Panc1 (cell line): Measurements from ENCODE around the gene LDB3. TPM values are rescaled to one million over a fixed set of nuclear protein-coding genes. Genes with fewer than 3 reads are reported as not detected.

ENCODE experiments used
- ATAC-seq: fragments of 200-7000 bp; cut with Tn5 transposase; 2 replicates; pipeline ENCODE4 v1.9.1; 2020; ENCODE audit warnings: mild to moderate bottlenecking, moderate library complexity
- BruUV-seq: library from RNA; stranded (reverse); fragments of 400-500 nt; replicated peaks from 2 replicates; lab custom pipeline; 2021; lab: Mats Ljungman, UMichigan
- CTCF ChIA-PET: fragments of 300-600 bp; sonication (Branson Sonifier 250); formaldehyde crosslinking; loops from one replicate; lab custom pipeline; 2022; ENCODE audit warnings: antibody characterized with exemption; lab: Charles Lee
- POLR2A ChIA-PET: fragments of 300-600 bp; sonication (Branson Sonifier 250); formaldehyde crosslinking; loops from one replicate; lab custom pipeline; 2022; ENCODE audit warnings: antibody characterized with exemption; lab: Charles Lee
- DNase-seq: peaks from one replicate; pipeline ENCODE4 v3.0.0-alpha.2; 2010; ENCODE audit warnings: low read depth, low spot score
- H3K27ac ChIP-seq: 2 replicates; pipeline ENCODE4 v1.5.1; 2011; ENCODE audit warnings: mild to moderate bottlenecking, low read length, inconsistent platforms
- H3K27me3 ChIP-seq: fragments of 200-500 bp; sonication (Bioruptor generic); 2 replicates; pipeline ENCODE4 v1.6.0; 2014; ENCODE audit warnings: low read length, inconsistent platforms; ENCODE audit not compliant: control insufficient read depth, insufficient read depth
- H3K36me3 ChIP-seq: fragments of 200-500 bp; sonication (Bioruptor generic); 2 replicates; pipeline ENCODE4 v1.5.1; 2014; ENCODE audit warnings: inconsistent platforms, mild to moderate bottlenecking, low read length, moderate library complexity; ENCODE audit not compliant: control insufficient read depth, insufficient read depth
- H3K4me1 ChIP-seq: 2 replicates; pipeline ENCODE4 v1.5.1; 2011; ENCODE audit warnings: inconsistent platforms, mild to moderate bottlenecking, low read length, moderate library complexity; ENCODE audit not compliant: control insufficient read depth, insufficient read depth
- H3K4me3 ChIP-seq, 2 experiments: 2 replicates each; pipeline ENCODE4 v1.5.1; 2011 to 2012; ENCODE audit warnings: low read depth in 2 of 2, low read length in 2 of 2, mild to moderate bottlenecking in 2 of 2, inconsistent platforms in 1 of 2, moderate library complexity in 1 of 2
- H3K9me3 ChIP-seq: fragments of 200-500 bp; sonication (Bioruptor generic); 2 replicates; pipeline ENCODE4 v1.5.1; 2014; ENCODE audit warnings: low read depth, mild to moderate bottlenecking, inconsistent platforms, low read length, moderate library complexity; ENCODE audit not compliant: control insufficient read depth, insufficient read depth
- POLR2AphosphoS5 ChIP-seq: IDR thresholded peaks from 2 replicates; pipeline ENCODE4 v1.6.1; 2012; ENCODE audit warnings: mild to moderate bottlenecking, low read depth, low read length, moderate library complexity
- REST ChIP-seq, 2 experiments: IDR thresholded peaks; 2 replicates each; pipeline ENCODE4 v1.6.1; 2011 to 2012; ENCODE audit warnings: low read depth in 2 of 2, control low read depth in 1 of 2, low read length in 1 of 2, mild to moderate bottlenecking in 1 of 2, moderate library complexity in 1 of 2; ENCODE audit not compliant: insufficient read depth in 1 of 2
- SIN3A ChIP-seq: IDR thresholded peaks from 2 replicates; pipeline ENCODE4 v1.6.1; 2012; ENCODE audit warnings: low read depth, mild to moderate bottlenecking, low read length, moderate library complexity, borderline replicate concordance; ENCODE audit not compliant: insufficient read depth
- TCF7L2 ChIP-seq: IDR thresholded peaks from 2 replicates; pipeline ENCODE4 v1.6.1; 2011; ENCODE audit warnings: mild to moderate bottlenecking, low read depth, low read length, inconsistent platforms
- in situ Hi-C: cut with HindIII; loops from 2 replicates; pipeline ENCODE4 v1.10.0; 2016; ENCODE audit warnings: low sequenced_read_pairs, low pct_unique_long_range_greater_than_20kb
- intact Hi-C: fragments of 100-400 bp; cut with micrococcal nuclease; formaldehyde crosslinking; loops from one replicate; pipeline ENCODE4 v1.10.0; 2022; ENCODE audit not compliant: unreplicated experiment
- total RNA-seq: library from RNA; stranded (reverse); gene quantifications from one replicate; pipeline ENCODE4 v1.2.1, GENCODE V29; 2021; ENCODE audit not compliant: unreplicated experiment
- TF ChIP-seq, protein P1 (sequence below): fragments of 450-650 bp; IDR thresholded peaks from 2 replicates; pipeline ENCODE4 v1.5.1; 2017; ENCODE audit warnings: mild to moderate bottlenecking

The LDB3 gene
- total RNA-seq, 1 experiment from 2014 or later: 0.15 TPM

GRCh38 chr10:86757113-86757972, 89.0 kb downstream of the LDB3 start:
- peaks cover 23% of the 10 kb centered on the region for H3K4me1 ChIP-seq
- in situ Hi-C loops: no loop called here
- ChIA-PET CTCF (interaction anchor here (0.5 to 0.7 kb wide), 3 partner anchors 9 to 32 kb away, joined by 3 to 5 read pairs (median 3); no protein-coding TSS in a partner anchor), POLR2A (interaction anchor here (0.6 kb wide), 1 partner anchor 1196 kb away, joined by 3 read pairs; no protein-coding TSS in a partner anchor)
- no peaks in the 10 kb centered on the region for H3K9me3 ChIP-seq
- DNase-seq (no peak), ATAC-seq (peak; percentile 13)
- BruUV-seq: no TSS peak
- no peaks in the 10 kb centered on the region for H3K36me3 ChIP-seq
- TF ChIP-seq TCF7L2 (no peak), SIN3A (no peak), POLR2AphosphoS5 (no peak), REST (IDR thresholded peaks at IDR 0.05; ENCODE audit: insufficient read depth in 1 of 2, low read depth in 2 of 2, low read length in 1 of 2) (no peak)
- TF ChIP-seq, protein P1, sequence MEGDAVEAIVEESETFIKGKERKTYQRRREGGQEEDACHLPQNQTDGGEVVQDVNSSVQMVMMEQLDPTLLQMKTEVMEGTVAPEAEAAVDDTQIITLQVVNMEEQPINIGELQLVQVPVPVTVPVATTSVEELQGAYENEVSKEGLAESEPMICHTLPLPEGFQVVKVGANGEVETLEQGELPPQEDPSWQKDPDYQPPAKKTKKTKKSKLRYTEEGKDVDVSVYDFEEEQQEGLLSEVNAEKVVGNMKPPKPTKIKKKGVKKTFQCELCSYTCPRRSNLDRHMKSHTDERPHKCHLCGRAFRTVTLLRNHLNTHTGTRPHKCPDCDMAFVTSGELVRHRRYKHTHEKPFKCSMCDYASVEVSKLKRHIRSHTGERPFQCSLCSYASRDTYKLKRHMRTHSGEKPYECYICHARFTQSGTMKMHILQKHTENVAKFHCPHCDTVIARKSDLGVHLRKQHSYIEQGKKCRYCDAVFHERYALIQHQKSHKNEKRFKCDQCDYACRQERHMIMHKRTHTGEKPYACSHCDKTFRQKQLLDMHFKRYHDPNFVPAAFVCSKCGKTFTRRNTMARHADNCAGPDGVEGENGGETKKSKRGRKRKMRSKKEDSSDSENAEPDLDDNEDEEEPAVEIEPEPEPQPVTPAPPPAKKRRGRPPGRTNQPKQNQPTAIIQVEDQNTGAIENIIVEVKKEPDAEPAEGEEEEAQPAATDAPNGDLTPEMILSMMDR: no peak
- no peaks in the 10 kb centered on the region for H3K27me3 ChIP-seq
- intact Hi-C loops: loop anchor here (5.0 kb wide), 1 partner anchor 140 kb away; no protein-coding TSS in a partner anchor
- peak overlapping the region; percentile 89 for H3K27ac ChIP-seq
- H3K4me3 ChIP-seq: peak overlapping the region; percentile 68 to 88

- no peaks in the 10 kb centered on the region for H3K36me3 ChIP-seq
- in situ Hi-C loops (no loop called here), intact Hi-C loops (loop anchor here (5.0 kb wide), 1 partner anchor 139 kb away; no protein-coding TSS in a partner anchor)
- no peak for DNase-seq
- H3K4me3 ChIP-seq: peak overlapping the region; percentile 68 to 88
- ChIA-PET POLR2A (interaction anchor here (0.6 to 0.7 kb wide), 2 partner anchors 34 to 1198 kb away, joined by 3 to 11 read pairs; no protein-coding TSS in a partner anchor), CTCF (interaction anchor here (0.7 kb wide), 1 partner anchor 33 kb away, joined by 5 read pairs; no protein-coding TSS in a partner anchor)
- no peaks in the 10 kb centered on the region for H3K27me3 ChIP-seq
- peaks cover 23% of the 10 kb centered on the region for H3K4me1 ChIP-seq
- BruUV-seq: no TSS peak
- TF ChIP-seq SIN3A (no peak), POLR2AphosphoS5 (no peak), REST (IDR thresholded peaks at IDR 0.05; ENCODE audit: insufficient read depth in 1 of 2, low read depth in 2 of 2, low read length in 1 of 2) (no peak), TCF7L2 (no peak)
- TF ChIP-seq, protein P1: no peak
- H3K9me3 ChIP-seq: no peaks in the 10 kb centered on the region
- no peak for ATAC-seq
- peak overlapping the region; percentile 89 for H3K27ac ChIP-seq
Measured at GRCh38 chr10:86758189-86759072, 90.1 kb downstream of the LDB3 start.
